Measurements from ENCODE around the gene DENND1B. TPM values are rescaled to one million over a fixed set of nuclear protein-coding genes. Genes with fewer than 3 reads are reported as not detected.

DENND1B gene
- polyA plus RNA-seq, 1 experiment, result 5.2 TPM

DNA sequence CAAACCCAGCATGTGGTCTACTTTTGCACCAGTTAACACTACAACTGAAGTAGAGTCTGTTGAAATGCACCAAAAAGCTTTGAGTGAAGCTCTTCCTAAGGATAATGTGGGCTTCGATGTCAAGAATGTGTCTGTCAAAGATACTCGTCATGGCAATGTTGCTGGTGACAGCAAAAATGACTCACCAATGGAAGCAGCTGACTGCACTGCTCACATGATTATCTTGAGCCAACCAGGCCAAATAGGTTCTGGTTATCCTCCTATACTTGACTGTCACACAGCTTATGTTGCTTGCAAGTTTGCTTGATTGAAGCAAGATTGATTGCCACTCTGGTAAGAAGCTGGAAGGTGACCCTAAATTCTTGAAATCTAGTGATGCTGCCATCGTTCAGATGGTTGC, 85.2 kb downstream of the DENND1B start:
- DNase-seq (ENCODE audit: low read depth), result no peak
- ChIA-PET CTCF (interaction anchor here (1.3 kb wide), 1 partner anchor 179 kb away, joined by 10 read pairs; no protein-coding TSS in a partner anchor), POLR2A (no interaction called here)
- no peak overlapping the region for H3K4me3 ChIP-seq (ENCODE audit: low read depth, low read length)
- TF ChIP-seq, protein P1, sequence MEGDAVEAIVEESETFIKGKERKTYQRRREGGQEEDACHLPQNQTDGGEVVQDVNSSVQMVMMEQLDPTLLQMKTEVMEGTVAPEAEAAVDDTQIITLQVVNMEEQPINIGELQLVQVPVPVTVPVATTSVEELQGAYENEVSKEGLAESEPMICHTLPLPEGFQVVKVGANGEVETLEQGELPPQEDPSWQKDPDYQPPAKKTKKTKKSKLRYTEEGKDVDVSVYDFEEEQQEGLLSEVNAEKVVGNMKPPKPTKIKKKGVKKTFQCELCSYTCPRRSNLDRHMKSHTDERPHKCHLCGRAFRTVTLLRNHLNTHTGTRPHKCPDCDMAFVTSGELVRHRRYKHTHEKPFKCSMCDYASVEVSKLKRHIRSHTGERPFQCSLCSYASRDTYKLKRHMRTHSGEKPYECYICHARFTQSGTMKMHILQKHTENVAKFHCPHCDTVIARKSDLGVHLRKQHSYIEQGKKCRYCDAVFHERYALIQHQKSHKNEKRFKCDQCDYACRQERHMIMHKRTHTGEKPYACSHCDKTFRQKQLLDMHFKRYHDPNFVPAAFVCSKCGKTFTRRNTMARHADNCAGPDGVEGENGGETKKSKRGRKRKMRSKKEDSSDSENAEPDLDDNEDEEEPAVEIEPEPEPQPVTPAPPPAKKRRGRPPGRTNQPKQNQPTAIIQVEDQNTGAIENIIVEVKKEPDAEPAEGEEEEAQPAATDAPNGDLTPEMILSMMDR (IDR thresholded peaks at IDR 0.05; ENCODE audit: insufficient read depth, low read depth, low read length), result no peak
- no peaks in the 10 kb centered on the region for H3K27me3 ChIP-seq (ENCODE audit: control insufficient read depth, insufficient read depth, low read length)
- no peaks in the 10 kb centered on the region for H3K36me3 ChIP-seq (ENCODE audit: control insufficient read depth, insufficient read depth, low read length)

GRCh38 chr1:197688233-197688632, 87.0 kb downstream of the DENND1B start:
- Histone ChIP-seq H3K27me3 (ENCODE audit: control insufficient read depth, insufficient read depth, low read length) (no peaks in the 10 kb centered on the region), H3K4me3 (ENCODE audit: low read depth, low read length) (no peak overlapping the region), H3K36me3 (ENCODE audit: control insufficient read depth, insufficient read depth, low read length) (no peaks in the 10 kb centered on the region)
- ChIA-PET POLR2A (no interaction called here), CTCF (interaction anchor here (0.9 kb wide), 1 partner anchor 13 kb away, joined by 3 read pairs; no protein-coding TSS in a partner anchor)
- TF ChIP-seq, protein P1 (IDR thresholded peaks at IDR 0.05; ENCODE audit: insufficient read depth, low read depth, low read length), result no peak
- no peak for DNase-seq (ENCODE audit: low read depth)

DNA sequence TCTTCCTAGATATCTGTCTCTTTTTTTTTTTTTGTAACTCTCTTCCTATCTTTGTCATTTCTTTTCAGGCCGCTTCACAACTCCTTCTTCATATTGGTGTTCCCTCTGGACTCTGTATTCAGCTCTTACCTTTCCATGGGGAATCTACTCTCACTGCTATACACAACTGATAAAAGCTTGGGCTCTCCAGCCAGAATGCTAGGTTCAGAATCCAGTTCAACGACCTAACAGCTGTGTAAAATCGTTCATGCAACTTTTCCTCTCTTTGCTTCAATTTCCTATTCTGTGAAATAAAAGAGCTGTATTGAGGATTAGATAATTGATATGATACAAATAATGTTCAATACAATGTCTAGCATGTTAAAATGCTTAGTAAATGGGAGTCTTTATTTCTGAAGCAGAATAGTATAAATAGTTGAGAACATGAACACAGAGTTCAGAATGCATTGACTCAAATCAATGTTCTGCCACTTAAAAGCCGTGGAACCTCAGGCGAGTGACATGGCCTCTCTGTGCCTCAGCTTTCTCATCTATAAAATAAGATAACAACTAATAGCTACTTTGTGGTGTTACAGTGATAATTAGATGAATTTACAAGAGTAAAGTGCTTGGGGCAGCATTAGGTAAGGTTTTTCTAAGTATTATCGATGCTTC, 88.5 kb downstream of the DENND1B start:
- Histone ChIP-seq H3K4me3 (ENCODE audit: low read depth, low read length) (no peak overlapping the region), H3K27me3 (ENCODE audit: control insufficient read depth, insufficient read depth, low read length) (no peaks in the 10 kb centered on the region), H3K36me3 (ENCODE audit: control insufficient read depth, insufficient read depth, low read length) (no peaks in the 10 kb centered on the region)
- POLR2A ChIA-PET, result no interaction called here
- no peak for DNase-seq (ENCODE audit: low read depth)
- TF ChIP-seq, protein P1 (IDR thresholded peaks at IDR 0.05; ENCODE audit: insufficient read depth, low read depth, low read length), result no peak
- CTCF ChIA-PET, result interaction anchor here (1.1 to 1.7 kb wide), 2 partner anchors 16 to 182 kb away, joined by 3 to 5 read pairs; no protein-coding TSS in a partner anchor

GRCh38 chr1:197686231-197686630, 89.0 kb downstream of the DENND1B start:
- Histone ChIP-seq H3K4me3 (ENCODE audit: low read depth, low read length) (no peak overlapping the region), H3K27me3 (ENCODE audit: control insufficient read depth, insufficient read depth, low read length) (no peaks in the 10 kb centered on the region), H3K36me3 (ENCODE audit: control insufficient read depth, insufficient read depth, low read length) (no peaks in the 10 kb centered on the region)
- ChIA-PET POLR2A (no interaction called here), CTCF (interaction anchor here (1.7 kb wide), 1 partner anchor 183 kb away, joined by 5 read pairs; no protein-coding TSS in a partner anchor)
- DNase-seq (ENCODE audit: low read depth), result no peak
- TF ChIP-seq, protein P1 (IDR thresholded peaks at IDR 0.05; ENCODE audit: insufficient read depth, low read depth, low read length), result no peak

DNA sequence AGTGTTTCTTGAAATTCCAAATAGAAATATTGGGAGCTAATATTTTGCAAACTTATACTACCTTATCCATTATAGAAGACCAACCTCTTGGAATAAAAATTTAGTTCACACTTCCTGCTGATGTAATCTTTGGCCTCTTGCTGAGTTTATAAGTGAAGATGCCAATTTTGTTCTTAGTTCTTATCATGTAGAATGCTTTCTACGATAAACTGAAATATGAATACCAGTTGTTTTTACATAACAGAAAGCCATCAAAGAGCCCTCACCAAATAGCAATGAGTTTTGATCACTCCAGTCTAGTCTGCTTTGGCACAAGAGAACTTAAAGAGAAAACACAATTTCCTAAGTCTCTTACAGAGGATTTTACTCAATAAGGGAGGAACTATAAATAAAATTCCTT, 89.5 kb downstream of the DENND1B start:
- H3K36me3 ChIP-seq (ENCODE audit: control insufficient read depth, insufficient read depth, low read length), result no peaks in the 10 kb centered on the region
- ChIA-PET POLR2A (no interaction called here), CTCF (interaction anchor here (1.7 kb wide), 1 partner anchor 183 kb away, joined by 5 read pairs; no protein-coding TSS in a partner anchor)
- no peaks in the 10 kb centered on the region for H3K27me3 ChIP-seq (ENCODE audit: control insufficient read depth, insufficient read depth, low read length)
- TF ChIP-seq, protein P1 (IDR thresholded peaks at IDR 0.05; ENCODE audit: insufficient read depth, low read depth, low read length), result no peak
- H3K4me3 ChIP-seq (ENCODE audit: low read depth, low read length), result no peak overlapping the region
- DNase-seq (ENCODE audit: low read depth), result no peak

Measured in BJ (cell line).